Astrocyte of the spinal cord (primary cell): ENCODE measurements around the gene MRPL17.

Experiments
- DNase-seq: peaks from one replicate; pipeline ENCODE4 v3.0.0; 2011; ENCODE audit warnings: low read depth, low spot score
- H3K4me3 ChIP-seq: 2 replicates; pipeline ENCODE4 v1.5.1; 2011; ENCODE audit warnings: low read depth, mild to moderate bottlenecking, low read length, moderate library complexity
- CTCF ChIP-seq: IDR thresholded peaks from 2 replicates; pipeline ENCODE4 v1.5.1; 2012; ENCODE audit warnings: low read depth, mild to moderate bottlenecking, low read length, inconsistent platforms
- in situ Hi-C: cut with HindIII; loops from 2 replicates; pipeline ENCODE4 v1.10.0; 2017; ENCODE audit warnings: low sequenced_read_pairs

The MRPL17 gene

GRCh38 chr11:6650104-6650503 is 33.0 kb downstream of the MRPL17 start:
- no peak for TF ChIP-seq CTCF
- DNase-seq: no peak
- in situ Hi-C loops: no loop called here
- H3K4me3 ChIP-seq: no peak overlapping the region

GRCh38 chr11:6648501-6648900 is 34.6 kb downstream of the MRPL17 start:
- DNase-seq: no peak
- no peak for TF ChIP-seq CTCF
- H3K4me3 ChIP-seq: no peak overlapping the region
- in situ Hi-C loops: no loop called here

GRCh38 chr11:6647836-6648235 is 35.3 kb downstream of the MRPL17 start:
- TF ChIP-seq CTCF: no peak
- H3K4me3 ChIP-seq: no peak overlapping the region
- no peak for DNase-seq
- in situ Hi-C loops: no loop called here

- TF ChIP-seq CTCF: no peak
- in situ Hi-C loops: no loop called here
- no peak overlapping the region for H3K4me3 ChIP-seq
- DNase-seq: peak; percentile 32
Measured at GRCh38 chr11:6646918-6647679, 36.0 kb downstream of the MRPL17 start.

GRCh38 chr11:6646576-6646917 is 36.6 kb downstream of the MRPL17 start:
- peak; percentile 29 for DNase-seq
- TF ChIP-seq CTCF: no peak
- no peak overlapping the region for H3K4me3 ChIP-seq
- in situ Hi-C loops: no loop called here

GRCh38 chr11:6646071-6646470 is 37.1 kb downstream of the MRPL17 start:
- no peak overlapping the region for H3K4me3 ChIP-seq
- DNase-seq: peak; percentile 49
- no peak for TF ChIP-seq CTCF
- in situ Hi-C loops: no loop called here

GRCh38 chr11:6642957-6643356 is 40.2 kb downstream of the MRPL17 start:
- in situ Hi-C loops: no loop called here
- no peak for DNase-seq
- TF ChIP-seq CTCF: no peak
- H3K4me3 ChIP-seq: no peak overlapping the region
